ENCODE measurements around the gene SLC36A2.
"Not testable (repeated sequence)": the region's sequence is repeated elsewhere in the genome, so short reads cannot be mapped to it uniquely, and the experiment has no call there.

SLC36A2 gene

DNA sequence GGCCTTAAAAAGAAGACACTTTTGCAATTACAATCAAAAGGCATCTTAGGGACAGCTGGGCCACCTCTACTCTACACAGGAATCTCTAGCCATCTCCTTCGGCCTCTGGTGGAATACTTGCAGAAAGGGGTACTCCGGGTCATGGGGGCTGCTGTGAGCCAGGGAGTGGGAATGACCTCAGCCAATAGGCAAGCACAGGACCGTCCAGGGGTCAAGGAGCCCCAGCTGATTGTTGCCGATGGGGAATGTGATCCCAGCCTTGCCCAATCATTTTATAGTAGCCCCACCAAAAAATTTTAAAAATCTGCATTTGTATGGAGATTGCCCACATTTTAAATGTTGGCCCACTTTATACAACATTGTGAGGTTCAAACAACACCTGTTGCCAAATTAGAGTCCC is 26.9 kb downstream of the SLC36A2 start:
- no peak for DNase-seq

DNA sequence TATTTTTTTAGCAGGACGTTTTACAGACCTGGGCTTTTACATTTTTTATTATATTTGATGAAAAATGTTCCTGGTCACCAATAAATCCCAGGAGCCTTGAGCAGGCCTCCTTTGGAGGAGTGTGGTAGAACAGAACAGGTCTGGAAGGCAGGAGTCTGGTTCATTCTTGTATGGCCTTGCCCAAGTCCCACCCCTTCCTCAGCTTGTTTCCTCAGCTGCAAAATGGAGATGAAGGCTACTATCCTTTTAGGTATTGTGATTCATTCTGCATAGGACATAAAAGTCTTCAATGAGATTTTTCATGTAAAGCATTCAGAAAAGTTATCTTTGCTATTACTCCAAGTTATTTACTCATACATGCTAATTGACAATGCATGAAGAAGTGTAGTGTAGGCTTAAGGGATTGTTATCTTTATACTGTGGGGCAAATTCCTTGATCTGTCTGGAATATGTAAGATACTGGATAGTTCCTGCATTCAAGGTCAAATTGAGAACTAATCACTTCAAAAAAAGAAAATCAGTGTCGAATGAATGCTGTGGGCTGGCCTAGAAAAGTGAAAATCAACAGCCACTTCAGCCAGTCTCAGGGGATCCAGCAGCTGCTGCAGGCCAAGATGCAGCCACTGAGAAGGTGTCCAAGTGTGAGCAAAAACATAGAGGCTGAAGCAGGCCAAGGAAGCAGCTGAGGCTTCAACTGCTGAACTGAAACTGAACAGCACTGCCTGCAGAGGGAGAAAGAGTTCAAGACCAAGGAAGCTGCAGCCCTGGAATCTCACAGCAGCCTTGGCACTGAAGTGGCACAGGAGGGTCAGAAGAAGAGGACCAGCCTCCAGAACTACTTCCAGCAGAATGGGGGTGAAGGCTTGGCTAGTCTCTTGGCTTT is 28.3 kb downstream of the SLC36A2 start:
- no peak for DNase-seq

DNA sequence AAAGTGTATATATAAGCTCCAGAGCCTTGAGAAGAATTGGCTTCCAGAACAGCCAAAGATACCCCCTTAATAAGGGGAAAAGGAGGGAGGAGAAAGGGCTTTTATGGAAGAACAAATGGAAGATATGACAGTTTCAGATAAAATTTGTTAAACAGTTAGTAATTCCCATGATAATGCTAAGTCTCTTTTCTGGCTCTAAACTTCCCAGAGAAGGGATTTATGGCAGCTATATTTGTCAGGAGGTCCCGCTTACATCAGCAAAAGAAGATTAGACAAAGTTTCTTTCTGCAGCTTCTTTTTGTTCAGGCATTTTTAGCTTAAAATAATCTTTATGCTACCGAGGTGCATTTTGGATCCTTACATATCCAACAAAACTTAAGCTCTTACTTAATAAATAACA is 29.5 kb downstream of the SLC36A2 start:
- DNase-seq = no peak

DNA sequence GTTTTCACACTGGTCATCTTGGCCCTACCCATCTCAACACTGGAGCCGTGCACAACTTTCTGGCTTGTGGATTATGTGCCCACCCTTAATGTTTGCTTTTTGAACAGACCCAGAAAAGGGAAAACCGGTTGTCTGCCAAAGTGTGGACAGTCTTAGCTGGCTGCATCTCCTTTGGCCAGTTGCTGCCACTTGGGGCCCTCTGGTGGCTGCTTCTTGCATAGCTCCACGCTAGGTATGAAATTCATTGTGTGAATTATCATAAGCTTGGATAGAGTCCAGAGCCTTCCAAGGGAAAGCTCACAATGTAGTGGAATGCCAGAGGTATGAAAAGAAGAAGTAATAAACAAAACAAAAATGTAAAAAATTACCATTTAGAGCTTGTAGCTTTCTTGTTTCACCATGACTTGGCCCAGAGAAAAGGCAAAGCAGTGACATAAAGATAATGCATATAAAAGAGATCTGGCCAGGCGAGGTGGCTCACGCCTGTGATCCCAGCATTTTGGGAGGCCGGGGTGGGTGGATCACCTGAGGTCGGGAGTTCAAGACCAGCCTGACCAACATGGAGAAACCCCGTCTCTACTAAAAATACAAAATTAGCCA is 31.3 kb downstream of the SLC36A2 start:
- peak; percentile 22 for DNase-seq

DNA sequence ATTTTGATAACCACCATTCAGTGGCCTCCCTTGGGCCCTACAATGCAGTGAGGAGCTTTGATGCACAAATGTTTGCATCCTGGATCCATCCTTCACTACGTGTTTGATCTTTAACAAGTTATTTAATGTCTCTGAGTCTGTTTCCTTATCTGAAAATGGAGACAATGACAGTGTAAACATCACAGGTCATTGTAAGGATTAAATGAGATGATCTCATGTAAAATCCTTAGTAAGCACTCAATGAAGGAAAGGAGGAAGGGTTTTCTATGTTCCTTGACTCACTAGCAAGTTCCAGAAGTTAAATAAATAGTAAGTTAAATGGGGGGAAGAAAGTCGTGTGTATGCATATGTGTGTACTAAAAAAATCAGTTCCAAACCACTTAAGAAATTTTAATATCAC is 34.0 kb downstream of the SLC36A2 start:
- no peak for DNase-seq

DNA sequence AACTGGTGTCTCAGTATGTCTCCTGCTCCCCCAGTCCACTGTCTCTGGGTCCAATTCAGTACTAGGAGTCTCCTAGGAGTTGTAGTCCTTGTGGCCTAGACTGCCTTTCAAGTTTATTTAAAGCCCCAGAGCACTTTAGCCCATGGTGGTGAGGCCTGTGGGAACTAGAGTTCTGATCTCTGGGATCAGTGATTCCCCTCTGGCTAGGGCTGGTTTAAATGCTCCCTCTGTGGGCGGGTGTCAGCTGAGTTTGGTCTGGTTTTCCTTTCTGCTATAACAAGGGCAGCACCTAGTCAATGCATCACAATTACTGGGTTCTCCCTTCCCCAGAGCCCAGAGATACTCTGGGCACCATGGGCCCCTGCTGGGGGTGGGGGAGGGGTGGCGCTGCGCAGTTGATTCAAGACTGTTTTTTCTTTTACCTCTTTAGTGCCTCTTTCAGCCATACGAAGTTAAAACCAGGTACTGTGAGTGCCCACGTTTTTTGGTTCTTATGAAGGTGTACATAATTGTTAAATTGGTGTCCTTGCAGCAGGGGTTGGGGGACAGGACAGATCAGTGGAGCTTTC is 34.5 kb downstream of the SLC36A2 start:
- no peak for DNase-seq

DNA sequence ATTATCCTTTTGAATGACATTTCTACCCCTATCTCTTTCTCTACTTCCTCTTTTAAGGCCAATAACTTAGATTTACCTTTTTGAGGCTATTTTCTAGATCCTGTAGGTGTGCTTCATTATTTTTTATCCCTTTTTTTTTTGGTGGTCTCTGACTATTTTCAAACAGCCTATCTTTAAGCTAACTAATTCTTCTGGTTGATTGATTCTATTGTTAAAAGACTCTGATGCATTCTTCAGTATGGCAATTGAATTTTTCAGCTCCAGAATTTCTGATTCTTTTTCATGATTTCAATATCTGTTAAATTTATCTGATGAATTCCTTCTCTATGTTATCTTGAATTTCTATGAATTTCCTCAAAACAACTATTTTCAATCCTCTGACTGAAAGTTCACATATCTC is 36.4 kb downstream of the SLC36A2 start:
- DNase-seq = no peak

DNA sequence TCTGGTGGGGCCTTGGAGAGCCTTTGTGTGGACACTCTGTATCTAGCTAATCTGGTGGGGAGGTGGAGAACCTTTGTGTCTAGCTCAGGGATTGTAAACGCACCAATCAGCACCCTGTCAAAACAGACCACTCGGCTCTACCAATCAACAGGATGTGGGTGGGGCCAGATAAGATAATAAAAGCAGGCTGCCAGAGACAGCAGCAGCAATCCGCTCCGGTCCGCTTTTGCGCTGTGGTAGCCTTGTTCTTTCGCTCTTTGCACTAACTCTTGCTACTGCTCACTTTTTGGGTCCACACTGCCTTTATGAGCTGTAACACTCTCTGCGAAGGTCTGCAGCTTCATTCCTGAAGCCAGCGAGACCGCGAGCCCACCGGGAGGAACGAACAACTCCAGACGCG is 37.5 kb downstream of the SLC36A2 start:
- not testable (repeated sequence) for DNase-seq

DNA sequence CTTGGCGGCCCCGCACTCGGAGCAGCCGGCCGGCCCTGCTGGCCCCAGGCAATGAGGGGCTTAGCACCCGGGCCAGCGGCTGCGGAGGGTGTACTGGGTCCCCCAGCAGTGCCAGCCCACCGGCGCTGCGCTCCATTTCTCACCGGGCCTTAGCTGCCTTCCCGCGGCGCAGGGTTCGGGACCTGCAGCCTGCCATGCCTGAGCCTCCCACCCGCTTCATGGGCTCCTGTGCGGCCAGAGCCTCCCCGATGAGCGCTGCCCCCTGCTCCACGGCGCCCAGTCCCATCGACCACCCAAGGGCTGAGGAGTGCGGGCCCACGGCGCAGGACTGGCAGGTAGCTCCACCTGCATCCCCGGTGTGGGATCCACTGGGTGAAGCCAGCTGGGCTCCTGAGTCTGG is 38.1 kb downstream of the SLC36A2 start:
- not testable (repeated sequence) for DNase-seq

DNA sequence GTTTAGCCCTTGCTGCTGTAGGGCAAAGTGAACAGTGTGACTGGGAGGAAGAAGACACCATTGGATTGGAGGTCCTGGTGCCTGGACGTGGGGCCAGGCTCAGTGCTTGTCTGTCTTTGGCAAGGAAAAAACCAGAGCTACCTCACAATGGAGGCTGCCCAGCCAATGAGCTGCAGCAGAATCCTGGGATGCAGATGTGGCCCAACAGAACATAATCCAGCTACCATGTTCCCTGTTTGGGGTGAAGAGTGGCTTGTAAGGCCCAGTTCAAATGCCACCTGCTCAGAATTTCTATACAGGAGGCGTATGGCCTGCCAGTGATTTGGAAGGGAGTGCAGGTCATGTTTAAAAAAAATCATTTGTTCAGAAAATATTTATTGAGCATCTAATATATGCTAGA is 43.7 kb downstream of the SLC36A2 start, which contains the start of gene SLC36A3:
Gene SLC36A3 (minus strand): TSS at position 101 of the 400 bp plus-strand sequence. CDS start 412 bp downstream, outside the sequence.
- no peak for DNase-seq

DNA sequence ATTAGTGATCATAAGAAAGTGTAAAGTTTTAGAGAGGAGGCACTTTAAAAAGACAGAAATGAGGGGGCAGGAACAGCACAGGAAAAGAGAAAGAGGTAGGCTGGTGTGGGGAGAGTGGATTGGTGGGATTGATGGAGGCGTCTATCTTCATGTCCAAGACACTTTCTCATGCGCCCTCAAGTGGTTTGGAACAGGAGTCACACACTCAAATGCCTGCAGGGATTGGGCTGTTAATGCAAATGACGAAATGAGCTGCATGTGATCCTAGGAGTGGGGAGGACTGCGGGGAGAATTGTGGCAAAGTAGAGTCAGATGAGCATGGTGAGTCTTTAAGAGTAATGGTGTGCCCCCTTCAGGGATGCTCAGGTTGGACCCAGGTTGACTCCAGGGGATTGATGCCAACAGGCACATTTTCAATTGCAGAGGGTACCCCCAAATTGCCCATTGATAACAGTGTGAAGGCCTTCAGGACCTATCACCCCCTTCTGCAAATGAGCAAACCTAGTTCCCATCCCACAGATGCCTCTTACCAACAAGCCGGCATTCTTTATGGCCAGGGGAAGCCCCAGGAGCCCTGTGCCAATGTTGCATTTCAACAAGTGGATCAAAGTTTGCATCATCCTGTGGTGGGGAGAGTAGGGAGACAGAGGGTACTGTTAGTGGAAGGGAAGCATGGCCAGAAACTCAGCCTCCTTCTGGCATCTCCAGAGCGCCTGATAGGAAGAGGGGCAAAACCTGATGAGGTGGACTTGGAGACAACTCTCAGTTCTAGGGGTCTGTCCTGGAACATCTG is 49.1 kb downstream of the SLC36A2 start:
- DNase-seq = no peak

DNA sequence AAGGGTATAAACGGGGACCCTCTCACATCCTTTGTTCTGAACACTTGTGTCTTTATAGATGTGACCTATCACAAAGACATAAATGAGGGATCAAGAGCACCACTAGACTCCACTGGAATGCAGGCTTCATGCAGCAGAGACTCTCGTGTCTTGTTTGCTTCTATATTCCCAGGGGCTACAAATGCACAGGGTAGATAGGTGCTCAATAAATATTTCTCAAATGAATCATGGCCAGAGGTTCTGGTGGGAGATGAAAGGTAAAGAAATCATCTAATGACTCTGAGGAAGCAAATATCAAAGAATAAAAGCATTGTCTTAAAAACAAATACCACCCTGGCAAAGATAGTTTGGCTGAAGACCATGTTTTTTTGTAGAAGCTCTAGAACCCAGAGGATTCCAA is 50.4 kb downstream of the SLC36A2 start:
- no peak for DNase-seq

DNA sequence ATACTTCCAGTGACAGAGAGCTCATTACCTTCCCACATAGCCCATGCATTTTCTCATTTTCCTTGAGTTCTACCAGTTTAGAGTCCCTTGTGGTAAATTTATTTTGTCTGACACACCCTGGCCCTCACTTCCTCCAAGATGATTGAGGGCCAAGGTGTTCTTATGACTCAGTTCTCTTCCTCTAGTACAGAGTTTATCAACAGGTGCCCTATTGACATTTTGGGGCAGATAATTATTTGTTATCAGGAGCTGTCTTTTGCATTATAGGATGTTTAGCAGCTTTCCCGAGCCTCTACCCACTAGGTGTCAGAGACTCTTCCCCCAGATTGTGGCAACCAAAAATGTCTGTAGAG is 50.9 kb downstream of the SLC36A2 start:
- DNase-seq = no peak

DNA sequence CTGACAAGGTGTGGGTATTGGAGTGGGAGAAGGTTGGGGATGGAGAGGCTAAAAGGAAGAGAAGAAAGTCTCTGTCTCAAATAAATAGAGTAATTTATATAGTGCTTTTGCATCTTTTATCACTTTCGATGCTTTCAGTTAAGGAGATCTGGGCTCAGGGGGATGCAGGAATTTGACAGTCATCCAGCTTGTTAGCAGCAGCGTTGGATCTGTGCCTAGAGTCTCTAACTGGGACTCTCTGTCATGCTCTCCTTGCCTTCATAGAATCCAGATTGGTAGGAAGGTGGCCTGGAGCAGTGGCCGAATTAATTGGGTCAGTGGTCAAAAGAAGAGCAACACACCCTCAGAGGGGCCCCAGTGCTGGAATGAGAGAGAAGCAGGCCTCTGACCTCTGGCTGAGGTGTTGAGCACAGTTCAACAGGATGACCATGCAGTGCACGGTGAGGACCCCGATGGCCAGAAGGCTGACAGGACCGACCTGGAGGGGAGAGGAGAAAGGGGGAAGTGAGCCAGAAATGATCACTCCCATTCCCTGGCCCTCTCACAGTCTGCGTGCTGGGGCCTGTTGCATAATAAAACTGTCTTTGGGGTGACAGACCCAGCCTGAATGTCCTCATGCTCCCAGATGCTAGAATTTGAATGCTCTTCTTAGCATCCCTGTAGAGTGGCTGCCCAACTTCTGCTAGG is 51.4 kb downstream of the SLC36A2 start:
- DNase-seq = no peak

DNA sequence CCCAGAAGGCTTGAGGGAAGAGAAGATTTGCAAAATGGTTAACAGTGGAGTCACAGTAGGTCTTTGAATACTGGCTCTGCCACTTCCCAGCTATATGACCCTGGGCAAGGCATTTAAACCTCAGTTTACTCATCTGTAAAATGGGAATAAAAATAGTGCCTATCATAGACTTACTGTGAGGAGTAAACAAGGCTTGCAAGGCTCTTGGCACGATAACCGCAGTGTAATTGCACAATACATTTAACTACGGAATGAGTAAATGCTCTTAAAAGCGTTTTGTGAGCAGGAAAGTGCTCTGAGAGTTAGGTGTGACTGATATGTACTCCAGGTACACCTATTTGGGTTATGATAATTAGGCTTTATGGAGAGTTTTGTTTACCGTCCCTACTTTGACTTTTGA is 52.2 kb downstream of the SLC36A2 start:
- no peak for DNase-seq

DNA sequence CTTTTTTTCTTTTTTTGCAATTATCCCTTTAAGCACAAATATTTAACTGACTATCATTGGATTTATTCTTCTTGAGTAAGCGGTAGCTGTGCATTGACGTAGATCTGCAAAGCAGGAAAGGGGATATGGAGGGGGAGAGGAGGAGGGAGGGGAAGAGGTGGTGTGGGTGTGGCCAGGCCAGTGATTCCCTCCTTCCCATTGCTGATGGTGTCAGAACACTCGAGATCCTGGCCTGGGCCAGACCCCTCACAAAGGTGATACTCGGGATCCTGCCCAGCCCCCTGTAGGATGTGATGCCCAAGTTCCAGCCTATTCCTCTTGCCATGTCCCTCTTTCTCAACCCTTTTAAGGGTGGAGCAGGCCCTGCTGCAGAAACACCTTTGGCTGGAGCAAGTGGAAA is 53.7 kb downstream of the SLC36A2 start:
- no peak for DNase-seq

DNA sequence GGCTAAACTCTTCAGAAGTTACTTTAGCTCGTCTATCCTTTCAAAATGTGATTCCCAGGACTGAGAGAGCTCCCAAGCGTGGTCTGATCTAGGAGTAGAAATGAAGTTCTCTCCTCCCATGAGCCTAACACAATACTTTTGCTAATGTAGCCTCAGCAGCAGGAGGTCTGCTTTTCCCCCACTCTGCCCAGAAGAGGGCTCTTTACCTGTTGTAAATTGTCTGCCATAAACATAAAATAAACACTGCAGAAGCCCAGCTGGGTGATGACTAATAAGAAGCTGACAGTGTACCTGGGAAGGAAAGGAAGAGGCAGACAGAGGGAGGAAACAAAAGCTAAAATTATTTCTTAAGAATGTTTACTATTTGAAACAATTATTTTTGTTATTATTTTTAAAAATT is 59.2 kb downstream of the SLC36A2 start:
- no peak for DNase-seq

DNA sequence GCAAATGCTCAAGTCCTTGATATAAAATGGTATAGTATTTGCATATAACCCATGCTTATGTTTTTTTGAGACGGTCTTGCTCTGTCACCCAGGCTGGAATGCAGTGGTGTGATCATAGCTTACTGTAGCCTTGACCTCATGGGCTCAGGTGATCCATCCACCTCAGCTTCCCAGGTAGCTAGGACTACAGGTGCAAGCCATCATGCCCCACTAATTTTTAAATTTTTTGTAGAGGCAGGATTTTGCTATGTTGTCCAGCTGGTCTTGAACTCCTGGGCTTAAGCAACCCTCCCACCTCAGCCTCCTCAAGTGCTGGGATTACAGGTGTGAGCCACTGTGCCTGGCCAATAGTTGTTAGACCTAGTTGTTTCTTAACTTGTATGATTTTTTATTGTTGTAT is 61.1 kb downstream of the SLC36A2 start:
- DNase-seq = no peak

DNA sequence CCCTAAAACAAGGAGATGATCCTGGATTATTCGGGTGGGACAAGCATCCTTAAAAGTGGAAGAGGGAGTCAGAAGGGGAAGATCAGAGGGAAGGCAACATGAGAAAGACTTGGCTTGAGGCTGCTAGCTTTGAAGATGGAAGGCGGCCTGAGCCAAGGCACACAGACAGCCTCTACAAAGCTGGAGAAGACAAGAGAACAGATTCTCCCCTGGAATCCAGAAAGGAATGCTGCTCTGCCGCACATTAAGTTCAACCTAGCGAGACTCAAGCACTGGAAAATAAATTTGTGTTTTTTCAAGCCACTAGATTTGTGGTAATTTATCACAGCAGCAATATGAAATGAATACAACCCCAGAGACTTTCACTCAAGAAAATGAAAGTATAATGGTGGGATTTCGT is 61.7 kb downstream of the SLC36A2 start:
- no peak for DNase-seq

DNA sequence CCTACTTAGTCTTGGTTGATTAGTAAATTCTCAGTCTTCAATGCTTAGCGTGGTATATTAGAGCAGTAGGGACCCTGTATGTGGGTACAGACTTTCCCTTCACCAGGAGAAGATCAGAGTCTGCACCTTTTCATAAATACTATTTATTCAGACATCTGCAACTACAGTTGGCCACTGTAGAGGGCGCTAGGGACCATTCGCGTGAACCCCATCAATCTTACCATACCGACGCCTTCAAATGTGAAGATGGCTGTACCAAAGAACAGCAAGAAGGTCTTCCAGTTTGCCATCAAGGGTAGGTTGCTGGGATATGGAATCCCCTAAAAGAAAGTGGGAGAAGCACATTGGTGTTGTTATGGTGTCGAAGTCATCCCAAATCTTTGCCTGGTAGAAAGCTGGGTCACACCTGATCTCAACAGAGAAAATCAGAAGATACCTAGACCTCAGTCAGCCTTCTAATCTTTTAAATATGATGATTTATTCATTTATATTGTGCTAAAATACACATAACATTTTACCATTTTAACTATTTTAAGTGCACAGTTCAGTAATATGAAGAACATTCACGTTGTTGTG is 62.9 kb downstream of the SLC36A2 start:
- DNase-seq = no peak

DNA sequence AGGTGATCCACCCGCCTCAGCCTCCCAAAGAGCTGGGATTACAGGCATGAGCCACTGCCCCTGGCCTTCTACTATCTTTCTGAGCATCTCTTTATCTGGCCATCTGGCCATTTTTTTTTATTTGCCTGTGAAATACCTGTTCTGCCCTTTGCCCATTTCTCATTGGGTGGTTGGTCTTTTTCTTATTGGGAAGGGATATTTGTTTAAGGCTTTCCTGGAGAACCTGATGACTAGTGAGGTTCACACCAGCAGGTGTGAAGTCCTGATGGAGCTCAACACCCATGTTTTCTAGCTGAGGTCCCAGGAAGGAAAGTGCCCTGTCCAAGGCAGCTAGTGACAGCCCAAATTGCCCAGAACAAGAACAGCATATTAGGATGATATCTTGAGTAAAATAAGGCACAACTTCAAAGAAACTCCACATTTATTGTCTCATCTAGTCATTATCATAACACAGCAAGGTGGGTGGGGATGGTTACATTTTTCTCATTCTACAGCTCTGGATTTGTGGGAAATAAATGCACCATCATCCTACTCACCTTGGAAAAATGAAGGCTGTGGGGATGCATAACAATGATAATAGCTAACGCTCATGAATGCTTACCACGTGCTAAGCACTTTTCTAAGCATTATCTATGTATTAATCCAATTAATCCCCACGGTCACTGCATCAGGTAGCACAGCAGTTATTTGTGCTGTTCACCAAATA is 64.1 kb downstream of the SLC36A2 start:
- DNase-seq = no peak

Data from NK-92 treated with Interleukin-12 subunit alpha and Interleukin-12 subunit beta, amount 100 ng/mL, for 24 hours (cell line).